Natural killer cell (primary cell): ENCODE measurements around the gene PLGRKT. TPM values are rescaled to one million over a fixed set of nuclear protein-coding genes. Genes with fewer than 3 reads are reported as not detected.

ENCODE experiments used
- ATAC-seq, 3 donors: fragments of 150-1000 bp in 2 of 3; fragments of 200-7000 bp in 1 of 3; cut with Tn5 transposase; 1 replicate in 1 of 3; 2 replicates in 2 of 3; pipeline ENCODE4 v1.10.0; 2021; ENCODE audit warnings: mild to moderate bottlenecking in 2 of 3, moderate library complexity in 2 of 3
- DNase-seq, 2 donors: peaks; one replicate each; pipeline versions ENCODE4 v3.0.0 to v3.0.0-alpha.2; 2013 to 2021; ENCODE audit warnings: mixed read lengths in 1 of 2
- H3K27ac ChIP-seq: one replicate; pipeline ENCODE4 v1.5.1; 2013; ENCODE audit warnings: mild to moderate bottlenecking, low read length
- H3K27me3 ChIP-seq: one replicate; pipeline ENCODE4 v1.6.1; 2013; ENCODE audit warnings: low read length; ENCODE audit not compliant: control insufficient read depth, insufficient read depth
- H3K36me3 ChIP-seq: one replicate; pipeline ENCODE4 v1.6.1; 2013; ENCODE audit warnings: low read length; ENCODE audit not compliant: control insufficient read depth, insufficient read depth
- H3K4me1 ChIP-seq: one replicate; pipeline ENCODE4 v1.6.1; 2013; ENCODE audit warnings: low read length; ENCODE audit not compliant: control insufficient read depth, insufficient read depth
- H3K4me3 ChIP-seq: one replicate; pipeline ENCODE4 v1.5.1; 2013; ENCODE audit warnings: low read length
- H3K9me3 ChIP-seq: one replicate; pipeline ENCODE4 v1.6.1; 2013; ENCODE audit warnings: low read length; ENCODE audit not compliant: control insufficient read depth, insufficient read depth
- H3K27ac Mint-ChIP-seq, 2 donors: one replicate each; pipeline ENCODE4 v1.8.0; 2022; ENCODE audit warnings: mild to moderate bottlenecking in 2 of 2, mixed read lengths in 2 of 2, moderate library complexity in 1 of 2
- H3K27me3 Mint-ChIP-seq, 2 donors: one replicate each; pipeline ENCODE4 v1.8.0; 2022; ENCODE audit warnings: low read depth in 2 of 2, mixed read lengths in 2 of 2
- H3K36me3 Mint-ChIP-seq: one replicate; pipeline ENCODE4 v1.8.0; 2022; ENCODE audit warnings: mixed read lengths
- H3K4me1 Mint-ChIP-seq, 2 donors: one replicate each; pipeline ENCODE4 v1.8.0; 2022; ENCODE audit warnings: mixed read lengths in 2 of 2
- H3K4me3 Mint-ChIP-seq: one replicate; pipeline ENCODE4 v1.8.0; 2022; ENCODE audit warnings: mild to moderate bottlenecking, moderate library complexity, mixed read lengths
- H3K9me3 Mint-ChIP-seq, 2 donors: one replicate each; pipeline ENCODE4 v1.8.0; 2022; ENCODE audit warnings: mixed read lengths in 2 of 2
- WGBS: methylation state at CpG from one replicate; pipeline ENCODE4 v1.1.7; 2013; ENCODE audit warnings: missing lambda C conversion rate; ENCODE audit not compliant: insufficient coverage; 5-methylcytosine and 5-hydroxymethylcytosine counted together
- intact Hi-C: fragments of 100-400 bp; cut with micrococcal nuclease; formaldehyde crosslinking; loops from one replicate; pipeline ENCODE4 v1.14.2; 2022
- total RNA-seq, 4 donors: library from RNA; stranded (reverse); fragments of 120-200 nt in 1 of 4; gene quantifications; one replicate each; pipeline versions ENCODE4 v1.2.3 to v1.2.4, GENCODE V29; 2013 to 2022
- TF ChIP-seq, protein P1 (sequence below): fragments of 200-600 bp; IDR thresholded peaks from one replicate; pipeline ENCODE4 v1.8.0; 2022; ENCODE audit warnings: antibody characterized with exemption

The PLGRKT gene
- total RNA-seq, 3 donors from 2014 or later (not counting 1 experiment from before 2014, with no cell fraction given) = 14.7 to 17.8 (median 17.3) TPM

DNA sequence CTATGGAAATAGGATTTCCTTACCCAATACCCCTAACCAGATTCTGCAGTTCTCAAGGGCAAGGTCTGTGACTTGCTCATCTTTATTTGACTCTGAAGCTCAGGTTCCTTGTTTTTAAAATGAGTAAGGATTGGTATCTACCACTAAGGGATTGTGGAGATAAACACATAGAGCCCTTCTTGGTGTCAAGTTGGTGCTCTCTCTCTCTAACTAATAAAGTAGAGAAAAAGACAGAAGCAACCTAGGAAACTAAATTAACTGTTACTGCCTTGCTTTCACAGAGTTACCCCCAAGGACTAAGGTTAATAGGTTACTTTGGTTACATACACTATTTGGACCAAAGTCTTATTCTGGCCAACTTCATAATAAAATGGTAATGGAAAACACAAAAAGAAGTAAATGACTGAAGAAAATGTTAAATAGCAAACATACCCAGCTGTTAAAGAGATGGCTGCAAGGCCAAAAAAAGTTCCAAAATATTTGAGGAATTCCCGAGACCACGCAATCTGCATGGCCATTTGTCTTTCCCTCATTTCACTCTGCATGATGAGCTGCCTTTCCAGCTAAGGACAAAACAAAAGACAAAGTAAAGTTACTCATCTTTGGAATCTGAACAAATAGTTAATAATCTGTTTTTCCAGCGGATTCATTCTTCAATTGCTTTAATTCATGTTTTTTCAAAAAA is 76.3 kb downstream of the PLGRKT start:
- Histone ChIP-seq H3K27me3 (no peaks in the 10 kb centered on the region), H3K4me3 (no peak overlapping the region), H3K4me1 (no peaks in the 10 kb centered on the region), H3K9me3 (no peaks in the 10 kb centered on the region), H3K36me3 (peaks cover 4% of the 10 kb centered on the region), H3K27ac (no peak overlapping the region)
- 99% methylated on average over 3 of the region's 3 CpGs for WGBS
- TF ChIP-seq, protein P1, sequence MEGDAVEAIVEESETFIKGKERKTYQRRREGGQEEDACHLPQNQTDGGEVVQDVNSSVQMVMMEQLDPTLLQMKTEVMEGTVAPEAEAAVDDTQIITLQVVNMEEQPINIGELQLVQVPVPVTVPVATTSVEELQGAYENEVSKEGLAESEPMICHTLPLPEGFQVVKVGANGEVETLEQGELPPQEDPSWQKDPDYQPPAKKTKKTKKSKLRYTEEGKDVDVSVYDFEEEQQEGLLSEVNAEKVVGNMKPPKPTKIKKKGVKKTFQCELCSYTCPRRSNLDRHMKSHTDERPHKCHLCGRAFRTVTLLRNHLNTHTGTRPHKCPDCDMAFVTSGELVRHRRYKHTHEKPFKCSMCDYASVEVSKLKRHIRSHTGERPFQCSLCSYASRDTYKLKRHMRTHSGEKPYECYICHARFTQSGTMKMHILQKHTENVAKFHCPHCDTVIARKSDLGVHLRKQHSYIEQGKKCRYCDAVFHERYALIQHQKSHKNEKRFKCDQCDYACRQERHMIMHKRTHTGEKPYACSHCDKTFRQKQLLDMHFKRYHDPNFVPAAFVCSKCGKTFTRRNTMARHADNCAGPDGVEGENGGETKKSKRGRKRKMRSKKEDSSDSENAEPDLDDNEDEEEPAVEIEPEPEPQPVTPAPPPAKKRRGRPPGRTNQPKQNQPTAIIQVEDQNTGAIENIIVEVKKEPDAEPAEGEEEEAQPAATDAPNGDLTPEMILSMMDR = no peak
- no peak for DNase-seq
- Mint-ChIP-seq H3K36me3 (no peaks in the 10 kb centered on the region), H3K27ac (no peak overlapping the region), H3K9me3 (no peaks in the 10 kb centered on the region), H3K4me1 (peaks cover 0 to 19% of the 10 kb centered on the region in 2 donors), H3K27me3 (no peaks in the 10 kb centered on the region), H3K4me3 (no peak overlapping the region)
- ATAC-seq = no peak
- intact Hi-C loops = no loop called here

DNA sequence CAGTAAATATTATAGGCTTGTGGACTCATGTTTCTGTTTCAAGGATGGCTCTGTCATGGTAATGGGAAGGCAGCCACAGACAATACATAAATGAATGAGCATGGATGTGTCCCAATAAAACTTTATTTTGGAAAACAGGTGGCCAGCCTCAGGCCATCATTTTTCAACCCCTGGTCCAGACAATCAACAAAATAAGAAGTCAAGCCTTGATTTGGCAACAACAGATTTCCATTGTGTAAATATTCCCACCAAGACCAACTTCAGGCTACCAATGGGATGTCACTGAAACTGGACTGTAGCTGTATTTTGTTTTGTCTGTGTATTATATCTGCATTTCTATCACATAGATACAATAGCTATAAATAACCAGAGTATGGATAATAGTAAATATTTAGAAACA is 77.4 kb downstream of the PLGRKT start:
- Histone ChIP-seq H3K27ac (no peak overlapping the region), H3K4me1 (no peaks in the 10 kb centered on the region), H3K4me3 (no peak overlapping the region), H3K27me3 (no peaks in the 10 kb centered on the region), H3K36me3 (peaks cover 4% of the 10 kb centered on the region), H3K9me3 (no peaks in the 10 kb centered on the region)
- peaks cover 0 to 18% of the 10 kb centered on the region in 2 donors for H3K4me1 Mint-ChIP-seq
- no peak overlapping the region for H3K27ac Mint-ChIP-seq
- H3K9me3 Mint-ChIP-seq = no peaks in the 10 kb centered on the region
- ATAC-seq = no peak
- H3K36me3 Mint-ChIP-seq = no peaks in the 10 kb centered on the region
- DNase-seq = no peak
- no peak overlapping the region for H3K4me3 Mint-ChIP-seq
- H3K27me3 Mint-ChIP-seq = no peaks in the 10 kb centered on the region
- intact Hi-C loops = no loop called here
- TF ChIP-seq, protein P1 = no peak

GRCh38 chr9:5357431-5358105 is 80.2 kb downstream of the PLGRKT start:
- Mint-ChIP-seq H3K27ac (no peak overlapping the region), H3K9me3 (no peaks in the 10 kb centered on the region), H3K4me1 (peaks cover 18% of the 10 kb centered on the region in 2 donors), H3K27me3 (no peaks in the 10 kb centered on the region), H3K4me3 (no peak overlapping the region), H3K36me3 (no peaks in the 10 kb centered on the region)
- H3K27me3 ChIP-seq = no peaks in the 10 kb centered on the region
- DNase-seq (no peak), ATAC-seq (no peak)
- intact Hi-C loops = no loop called here
- H3K36me3 ChIP-seq = peaks cover 4% of the 10 kb centered on the region
- no peak overlapping the region for H3K27ac ChIP-seq
- 100% methylated on average over 1 of the region's 1 CpG for WGBS
- H3K4me1 ChIP-seq = peaks cover 12% of the 10 kb centered on the region
- no peaks in the 10 kb centered on the region for H3K9me3 ChIP-seq
- TF ChIP-seq, protein P1 = no peak
- H3K4me3 ChIP-seq = no peak overlapping the region
